ENCODE measurements around the gene LENEP.

The LENEP gene

GRCh38 chr1:155011437-155012025 lies 18.1 kb downstream of the LENEP start:
- no peak for DNase-seq (ENCODE audit: low spot score)

GRCh38 chr1:155012026-155012546 lies 18.7 kb downstream of the LENEP start:
- DNase-seq (ENCODE audit: low spot score): no peak

GRCh38 chr1:155012776-155013602 lies 19.6 kb downstream of the LENEP start:
- no peak for DNase-seq (ENCODE audit: low spot score)

DNA sequence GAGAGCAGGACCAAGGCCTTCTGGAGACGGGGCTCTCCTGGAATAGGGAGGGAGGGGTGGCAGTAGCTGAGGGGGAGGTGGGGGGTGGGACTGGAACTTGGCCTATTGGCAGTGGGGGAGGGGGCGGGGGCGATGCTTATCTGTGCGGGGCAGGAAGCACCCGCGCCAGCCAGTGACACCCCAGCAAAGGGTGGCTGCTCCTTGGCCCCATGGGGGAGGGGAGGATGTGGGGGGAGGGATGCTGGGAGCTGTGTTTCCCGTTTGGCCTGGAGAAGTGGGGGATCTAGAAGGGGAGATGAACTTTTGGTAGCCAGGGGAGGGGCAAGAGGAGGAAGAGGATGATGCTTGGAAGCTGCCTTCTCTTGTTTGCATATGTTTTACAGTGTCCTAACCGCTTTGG lies 20.2 kb downstream of the LENEP start:
- no peak for DNase-seq (ENCODE audit: low spot score)

DNA sequence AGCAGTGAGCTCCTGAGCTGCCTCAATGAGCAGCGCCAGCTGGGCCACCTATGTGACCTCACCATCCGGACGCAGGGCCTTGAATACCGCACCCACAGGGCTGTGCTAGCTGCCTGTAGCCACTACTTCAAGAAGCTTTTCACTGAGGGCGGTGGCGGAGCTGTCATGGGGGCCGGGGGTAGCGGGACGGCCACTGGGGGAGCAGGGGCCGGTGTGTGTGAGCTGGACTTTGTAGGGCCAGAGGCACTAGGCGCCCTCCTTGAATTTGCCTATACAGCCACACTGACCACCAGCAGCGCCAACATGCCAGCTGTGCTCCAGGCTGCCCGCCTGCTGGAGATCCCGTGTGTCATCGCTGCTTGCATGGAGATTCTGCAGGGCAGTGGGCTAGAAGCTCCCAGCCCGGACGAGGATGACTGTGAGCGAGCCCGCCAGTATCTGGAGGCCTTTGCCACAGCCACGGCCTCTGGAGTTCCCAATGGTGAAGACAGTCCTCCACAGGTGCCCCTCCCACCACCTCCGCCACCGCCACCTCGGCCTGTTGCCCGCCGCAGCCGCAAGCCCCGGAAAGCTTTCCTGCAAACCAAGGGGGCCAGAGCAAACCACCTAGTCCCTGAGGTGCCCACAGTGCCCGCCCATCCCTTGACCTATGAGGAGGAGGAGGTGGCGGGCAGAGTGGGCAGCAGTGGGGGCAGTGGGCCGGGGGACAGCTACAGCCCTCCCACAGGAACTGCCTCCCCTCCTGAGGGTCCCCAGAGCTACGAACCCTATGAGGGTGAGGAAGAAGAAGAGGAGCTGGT lies 21.5 kb downstream of the LENEP start:
- no peak for DNase-seq (ENCODE audit: low spot score)

- DNase-seq (ENCODE audit: low spot score): no peak
Measured at GRCh38 chr1:155015527-155016230, 22.3 kb downstream of the LENEP start.

DNA sequence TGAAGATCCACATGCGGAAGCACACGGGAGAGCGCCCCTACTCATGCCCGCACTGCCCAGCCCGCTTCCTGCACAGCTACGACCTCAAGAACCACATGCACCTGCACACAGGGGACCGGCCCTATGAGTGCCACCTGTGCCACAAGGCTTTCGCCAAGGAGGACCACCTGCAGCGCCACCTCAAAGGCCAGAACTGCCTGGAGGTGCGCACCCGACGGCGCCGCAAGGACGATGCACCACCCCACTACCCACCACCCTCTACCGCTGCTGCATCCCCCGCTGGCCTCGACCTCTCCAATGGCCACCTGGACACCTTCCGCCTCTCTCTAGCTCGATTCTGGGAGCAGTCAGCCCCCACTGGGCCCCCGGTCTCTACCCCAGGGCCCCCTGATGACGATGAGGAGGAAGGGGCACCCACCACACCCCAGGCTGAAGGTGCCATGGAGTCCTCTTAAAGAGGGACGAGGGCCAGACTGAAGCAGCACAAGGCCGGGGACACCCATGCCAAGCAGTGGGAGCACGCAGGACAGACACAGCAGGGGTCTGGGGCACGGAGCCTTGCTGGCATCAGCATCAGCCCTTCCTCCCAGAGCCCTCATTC lies 22.9 kb downstream of the LENEP start:
- peak; percentile 77 for DNase-seq (ENCODE audit: low spot score)

DNA sequence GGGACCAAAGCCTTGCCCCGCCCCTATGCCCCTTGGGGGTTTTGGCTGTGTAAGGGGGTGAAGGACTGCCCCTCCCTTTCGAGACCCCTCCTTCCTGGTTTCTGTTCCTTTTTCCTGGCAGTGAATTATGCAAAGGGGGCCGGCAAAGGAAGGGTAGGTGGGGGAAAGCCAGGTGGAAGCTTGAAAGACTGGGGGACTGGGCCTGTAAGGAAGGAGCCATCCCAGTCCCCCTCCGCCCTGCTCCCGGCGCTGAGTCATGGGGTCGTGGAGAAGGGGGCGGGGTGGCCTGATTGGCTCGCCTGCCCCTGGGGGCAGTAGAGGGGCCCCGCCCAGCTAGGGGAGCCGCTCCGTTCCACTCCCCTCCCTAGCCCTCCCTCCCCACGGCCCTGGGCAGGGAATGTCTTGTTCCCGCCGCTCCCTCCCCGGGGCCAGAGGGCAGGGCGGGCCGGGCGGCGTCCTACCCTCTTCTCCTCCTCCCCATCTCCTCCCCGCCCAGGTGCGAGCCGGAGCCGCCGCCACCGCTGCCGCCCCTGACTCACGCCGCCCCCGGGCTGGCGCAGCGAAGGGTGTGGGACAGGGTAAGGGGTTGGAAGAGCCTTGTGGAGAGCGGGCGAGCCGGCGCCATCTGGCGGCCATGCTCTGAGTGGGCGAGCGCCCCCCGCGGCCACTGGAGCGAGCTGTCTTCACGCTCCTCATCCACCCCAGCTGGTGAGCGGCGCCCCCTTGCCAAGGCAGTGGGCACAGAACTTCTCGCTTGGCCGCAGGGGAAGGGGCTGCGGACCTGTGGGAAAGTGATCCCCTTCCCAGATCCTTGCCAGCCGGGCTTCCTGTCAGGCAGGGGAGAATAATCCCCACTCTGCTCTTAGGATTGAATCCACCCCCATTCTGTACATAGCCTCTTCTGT lies 23.9 kb downstream of the LENEP start:
- peak; percentile 94 for DNase-seq (ENCODE audit: low spot score)

DNA sequence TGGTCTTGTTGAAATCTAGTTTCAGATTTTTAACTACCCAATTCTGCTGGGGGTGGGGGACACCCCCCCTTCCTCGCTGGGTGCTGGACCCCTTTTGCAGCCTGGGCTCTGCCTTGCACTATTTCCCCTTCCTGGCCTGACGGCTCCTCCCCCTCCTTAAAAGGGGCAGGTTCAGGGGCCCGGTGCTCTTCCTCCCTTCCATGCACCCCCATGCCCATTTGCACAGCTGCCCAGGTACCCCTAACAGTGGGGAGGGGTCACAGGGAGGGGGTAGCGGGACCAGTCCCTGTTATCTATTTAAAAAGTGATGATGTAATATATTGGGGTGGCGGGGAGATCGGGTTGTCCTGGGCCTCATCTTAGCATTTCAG lies 24.5 kb downstream of the LENEP start:
- DNase-seq (ENCODE audit: low spot score): no peak

- DNase-seq (ENCODE audit: low spot score): no peak
Measured at GRCh38 chr1:155018617-155019348, 25.4 kb downstream of the LENEP start.

GRCh38 chr1:155019377-155020245 lies 26.2 kb downstream of the LENEP start:
- DNase-seq (ENCODE audit: low spot score): no peak

DNA sequence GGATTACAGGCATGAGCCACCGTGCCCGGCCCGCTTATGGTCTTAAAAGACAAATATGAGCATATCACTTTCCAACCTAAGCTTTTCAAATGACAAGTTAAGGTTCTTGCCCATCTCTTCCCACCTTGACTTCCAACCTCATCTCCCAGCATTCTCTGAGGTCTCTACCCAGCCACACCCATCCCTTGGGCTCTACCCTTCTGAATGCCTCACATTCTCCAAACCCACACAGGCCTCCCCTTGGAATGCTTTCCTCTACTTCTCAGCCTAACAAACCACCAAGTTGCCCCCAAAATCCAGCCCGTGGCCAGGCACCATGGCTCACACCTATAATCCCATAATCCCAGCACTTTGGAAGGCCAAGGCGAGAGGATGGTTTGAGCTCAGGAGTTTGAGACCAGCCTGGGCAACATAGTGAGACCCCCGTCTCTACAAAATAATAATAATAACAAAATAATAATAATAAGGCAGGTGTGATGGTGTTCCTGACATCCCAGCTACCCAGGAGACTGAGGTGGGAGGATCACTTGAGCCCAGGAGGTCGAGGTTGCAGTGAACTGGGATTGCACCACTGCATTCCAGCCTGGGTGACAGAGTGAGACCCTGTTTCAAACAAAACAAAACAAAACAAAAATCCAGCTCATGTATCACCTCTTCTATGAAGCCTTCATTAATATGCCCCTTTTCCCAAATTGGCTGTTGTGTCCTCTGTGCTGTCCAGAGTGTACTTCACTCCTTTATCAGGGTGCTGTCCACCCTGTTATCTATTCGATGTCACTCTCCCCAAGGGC lies 28.9 kb downstream of the LENEP start:
- no peak for DNase-seq (ENCODE audit: low spot score)

DNA sequence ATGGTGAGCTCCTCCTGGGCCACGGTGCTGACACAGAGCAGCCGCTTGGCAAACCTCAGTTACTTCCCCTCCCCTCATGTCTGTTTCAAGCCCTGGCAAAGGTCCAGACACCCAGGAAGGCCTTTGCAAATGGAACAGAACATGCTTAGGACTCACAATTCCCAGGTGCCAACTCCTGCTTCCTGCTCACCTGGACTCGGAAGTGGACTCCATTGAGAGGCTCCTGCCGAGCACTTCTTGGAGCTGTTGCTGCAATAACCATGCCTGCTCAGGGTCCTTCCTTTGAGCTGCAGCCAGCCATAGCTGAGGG lies 29.5 kb downstream of the LENEP start:
- no peak for DNase-seq (ENCODE audit: low spot score)

DNA sequence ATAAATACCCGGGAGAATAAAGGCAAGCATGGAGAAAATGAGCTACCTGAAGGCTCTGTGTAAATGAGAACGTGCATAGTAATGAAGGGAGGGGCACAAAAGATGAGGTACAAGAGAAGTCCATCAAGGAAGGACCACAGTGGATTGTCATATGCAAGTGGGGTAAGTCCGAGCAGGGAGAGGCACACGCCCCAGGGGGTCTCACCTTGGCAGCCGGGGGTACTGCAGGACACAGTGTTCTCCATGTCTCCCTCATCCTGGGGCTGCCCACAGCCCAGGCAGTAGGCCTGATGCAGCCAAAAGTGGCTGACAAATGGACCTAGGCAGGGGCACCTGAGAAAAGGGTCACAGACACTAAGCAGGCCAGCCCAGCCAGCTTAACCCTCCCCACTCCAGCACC lies 30.2 kb downstream of the LENEP start:
- no peak for DNase-seq (ENCODE audit: low spot score)

- no peak for DNase-seq (ENCODE audit: low spot score)
Measured at GRCh38 chr1:155024315-155024714, 30.9 kb downstream of the LENEP start.

DNA sequence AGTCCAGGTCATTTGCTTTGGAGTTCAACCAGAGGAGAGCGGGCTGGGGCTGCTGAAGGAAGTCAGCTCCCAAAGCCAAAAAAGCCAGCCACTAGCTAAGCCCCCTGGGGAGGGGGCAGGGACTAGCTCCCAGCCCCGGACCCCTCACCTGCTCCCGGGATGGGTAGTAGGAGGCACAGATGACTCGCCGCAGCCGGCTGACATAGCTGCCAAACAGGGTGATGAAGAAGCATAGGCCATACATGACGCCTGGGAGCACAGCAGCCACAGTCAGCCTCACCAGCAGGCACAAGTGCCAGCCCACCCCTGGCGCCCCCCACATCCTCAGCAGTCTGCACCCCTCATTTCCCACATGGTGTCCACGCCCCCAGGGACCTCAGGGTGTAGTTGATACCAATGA lies 32.8 kb downstream of the LENEP start:
- no peak for DNase-seq (ENCODE audit: low spot score)

GRCh38 chr1:155026588-155026987 lies 33.2 kb downstream of the LENEP start:
- no peak for DNase-seq (ENCODE audit: low spot score)

- DNase-seq (ENCODE audit: low spot score): no peak
Measured at GRCh38 chr1:155029513-155030242, 36.3 kb downstream of the LENEP start.
